Measurements from ENCODE around the gene NCS1.

The NCS1 gene

DNA sequence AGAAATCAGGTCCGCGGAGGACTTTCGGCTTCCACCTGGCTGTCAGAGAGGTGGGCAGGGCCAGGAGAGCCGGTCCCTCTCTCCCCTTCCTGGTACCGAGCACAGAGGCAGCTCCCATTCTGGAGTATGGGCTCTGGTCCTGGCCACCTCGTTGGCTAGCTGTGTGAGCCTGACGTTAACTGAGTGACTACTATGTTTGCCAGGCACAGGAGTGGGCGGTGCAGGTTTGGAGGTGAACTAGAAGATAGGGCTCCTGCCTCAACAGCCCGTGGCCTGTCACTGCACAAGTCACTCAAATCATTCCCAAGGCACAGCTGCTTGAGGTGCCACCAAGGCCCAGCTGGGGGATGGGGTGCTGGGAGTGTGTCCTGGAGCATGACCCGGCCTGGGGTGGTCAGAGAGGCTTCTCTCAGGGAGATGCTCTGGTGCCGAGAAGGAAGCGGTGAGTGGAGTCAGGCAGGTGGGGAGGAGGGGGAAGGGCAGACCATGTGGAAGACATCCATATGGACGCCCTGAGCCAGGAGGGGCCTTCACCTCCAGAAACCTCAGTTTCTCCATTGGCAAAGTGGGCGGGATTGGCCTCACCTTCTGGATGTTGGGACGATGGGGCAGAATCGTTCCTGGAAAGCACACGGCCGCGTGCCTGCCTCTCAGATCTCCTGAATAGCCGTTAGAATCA is 39.5 kb downstream of the NCS1 start:
- Histone ChIP-seq H3K4me1 (ENCODE audit: control insufficient read depth, insufficient read depth, low read length) (no peaks in the 10 kb centered on the region), H3K4me3 (ENCODE audit: low read depth, low read length) (no peak overlapping the region), H3K27ac (ENCODE audit: extremely low read depth, low read depth, low read length) (no peak overlapping the region), H3K9me3 (ENCODE audit: control insufficient read depth, insufficient read depth, low read depth, low read length) (no peaks in the 10 kb centered on the region), H3K36me3 (ENCODE audit: control insufficient read depth in 2 of 2, insufficient read depth in 1 of 2, low read length in 2 of 2) (no peaks in the 10 kb centered on the region)
- ChIA-PET CTCF (interaction anchor here (1.3 kb wide), 1 partner anchor 32 kb away, joined by 4 read pairs; no protein-coding TSS in a partner anchor), POLR2A (no interaction called here)
- no peak for TF ChIP-seq ZNF121 (tag by site-specific recombination; IDR thresholded peaks at IDR 0.05)
- peak; percentile 91 for TF ChIP-seq ZNF664 (tag by site-specific recombination; IDR thresholded peaks at IDR 0.05)

- no peaks in the 10 kb centered on the region for H3K4me1 ChIP-seq (ENCODE audit: control insufficient read depth, insufficient read depth, low read length)
- POLR2A ChIA-PET: no interaction called here
- H3K36me3 ChIP-seq (ENCODE audit: control insufficient read depth in 2 of 2, insufficient read depth in 1 of 2, low read length in 2 of 2): peaks cover 0 to under 1% of the 10 kb centered on the region in 2 experiments; a peak in 1 of 3 replicates
- H3K9me3 ChIP-seq (ENCODE audit: control insufficient read depth, insufficient read depth, low read depth, low read length): no peaks in the 10 kb centered on the region
- TF ChIP-seq ZNF580 (tag by site-specific recombination; IDR thresholded peaks at IDR 0.05): no peak
- TF ChIP-seq, protein P1, sequence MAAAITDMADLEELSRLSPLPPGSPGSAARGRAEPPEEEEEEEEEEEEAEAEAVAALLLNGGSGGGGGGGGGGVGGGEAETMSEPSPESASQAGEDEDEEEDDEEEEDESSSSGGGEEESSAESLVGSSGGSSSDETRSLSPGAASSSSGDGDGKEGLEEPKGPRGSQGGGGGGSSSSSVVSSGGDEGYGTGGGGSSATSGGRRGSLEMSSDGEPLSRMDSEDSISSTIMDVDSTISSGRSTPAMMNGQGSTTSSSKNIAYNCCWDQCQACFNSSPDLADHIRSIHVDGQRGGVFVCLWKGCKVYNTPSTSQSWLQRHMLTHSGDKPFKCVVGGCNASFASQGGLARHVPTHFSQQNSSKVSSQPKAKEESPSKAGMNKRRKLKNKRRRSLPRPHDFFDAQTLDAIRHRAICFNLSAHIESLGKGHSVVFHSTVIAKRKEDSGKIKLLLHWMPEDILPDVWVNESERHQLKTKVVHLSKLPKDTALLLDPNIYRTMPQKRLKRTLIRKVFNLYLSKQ (tag by site-specific recombination; IDR thresholded peaks at IDR 0.05; ENCODE audit: borderline replicate concordance): no peak
- no peak for TF ChIP-seq ZFP69B (tag by site-specific recombination; IDR thresholded peaks at IDR 0.05)
- peak; percentile 92; the same call in 1 of the 2 replicates for TF ChIP-seq ZNF768 (tag by site-specific recombination; IDR thresholded peaks at IDR 0.05)
- no peak for TF ChIP-seq ZNF645 (tag by site-specific recombination; IDR thresholded peaks at IDR 0.05)
- peak; percentile 29; the same call in 1 of the 2 replicates for TF ChIP-seq EGR2 (tag by site-specific recombination; IDR thresholded peaks at IDR 0.05; ENCODE audit: low read depth)
- TF ChIP-seq ZBTB7A (tag by site-specific recombination; IDR thresholded peaks at IDR 0.05; ENCODE audit: low read depth): no peak
- peak; percentile 36 for TF ChIP-seq ZIC2 (tag by site-specific recombination; IDR thresholded peaks at IDR 0.05)
- no peak overlapping the region for H3K4me3 ChIP-seq (ENCODE audit: low read depth, low read length)
- CTCF ChIA-PET: no interaction called here
- no peak overlapping the region for H3K27ac ChIP-seq (ENCODE audit: extremely low read depth, low read depth, low read length)
Observed at GRCh38 chr9:130212543-130213297, 40.5 kb downstream of the NCS1 start.

DNA sequence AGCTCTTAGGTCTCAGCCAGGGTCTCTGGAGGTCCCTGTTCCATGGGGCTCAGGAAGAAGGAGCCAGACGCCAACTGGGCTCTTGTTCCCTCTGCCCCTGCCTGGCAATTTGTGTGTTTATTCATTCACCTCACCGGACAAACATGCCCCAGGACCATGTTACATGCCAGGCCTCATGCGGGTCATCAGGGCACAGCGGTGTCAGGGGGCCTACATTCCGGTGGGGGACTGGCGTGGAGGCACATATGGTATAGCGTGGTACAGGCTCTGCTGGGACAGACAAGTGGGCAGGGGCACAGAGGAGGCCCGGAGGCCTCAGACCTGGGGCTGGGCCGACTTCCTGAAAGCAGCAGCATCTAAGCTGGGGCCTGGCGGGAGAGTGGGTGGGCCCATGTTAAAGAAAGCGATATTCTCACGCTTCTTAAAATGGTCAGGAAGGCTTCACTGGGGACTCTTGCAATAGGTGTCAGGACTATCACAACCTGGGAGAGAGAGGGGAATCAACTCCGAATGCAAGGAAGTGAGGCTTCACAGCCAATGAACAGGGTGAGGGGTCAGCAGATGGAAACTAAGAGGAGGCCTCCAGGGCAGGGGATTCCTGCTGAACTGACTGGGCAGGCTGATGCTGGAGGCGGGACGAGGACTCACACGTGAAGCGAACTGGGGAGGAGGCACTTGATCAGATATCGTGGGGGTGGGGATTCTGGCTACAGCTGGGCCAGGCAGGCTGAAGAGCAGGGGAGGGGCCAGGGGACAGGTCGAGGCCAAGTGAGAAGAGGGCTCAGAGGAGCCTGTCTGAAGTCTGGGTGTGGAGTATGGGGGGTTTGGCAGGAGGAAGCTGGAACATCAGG is 41.9 kb downstream of the NCS1 start:
- Histone ChIP-seq H3K9me3 (ENCODE audit: control insufficient read depth, insufficient read depth, low read depth, low read length) (no peaks in the 10 kb centered on the region), H3K4me1 (ENCODE audit: control insufficient read depth, insufficient read depth, low read length) (no peaks in the 10 kb centered on the region), H3K36me3 (ENCODE audit: control insufficient read depth in 2 of 2, insufficient read depth in 1 of 2, low read length in 2 of 2) (peaks cover 0 to 7% of the 10 kb centered on the region in 2 experiments; a peak in 1 of 3 replicates), H3K4me3 (ENCODE audit: low read depth, low read length) (no peak overlapping the region), H3K27ac (ENCODE audit: extremely low read depth, low read depth, low read length) (no peak overlapping the region)
- ChIA-PET CTCF (interaction anchor here (0.6 to 0.8 kb wide), 5 partner anchors 22 to 208 kb away, joined by 3 to 4 read pairs (median 3); no protein-coding TSS in a partner anchor), POLR2A (no interaction called here)
- TF ChIP-seq ZFHX2 (tag by site-specific recombination; conservative IDR thresholded peaks at IDR 0.05): peak; percentile 65
- TF ChIP-seq ZNF623 (tag by site-specific recombination; IDR thresholded peaks at IDR 0.05): peak; percentile 69
- TF ChIP-seq PRDM10 (tag by site-specific recombination; IDR thresholded peaks at IDR 0.05): peak; percentile 65; the same call in 1 of the 2 replicates
- TF ChIP-seq PRDM6 (tag by site-specific recombination; IDR thresholded peaks at IDR 0.05): no peak
- no peak for TF ChIP-seq SALL2 (tag by site-specific recombination; IDR thresholded peaks at IDR 0.05; ENCODE audit: borderline replicate concordance)
- peak; percentile 45 for TF ChIP-seq SP2 (tag by site-specific recombination; IDR thresholded peaks at IDR 0.05)
